DND-41 (cell line): Measurements from ENCODE around the gene BPIFA2.

Experiments used
- ATAC-seq: fragments of 200-7000 bp; cut with Tn5 transposase; 3 replicates; pipeline ENCODE4 v1.9.1; 2021; ENCODE audit warnings: low read depth; ENCODE audit not compliant: insufficient read depth
- DNase-seq: peaks from one replicate; pipeline ENCODE4 v3.0.0-alpha.2; 2020
- H2AFZ ChIP-seq: 2 replicates; pipeline ENCODE4 v1.6.0; 2012; ENCODE audit warnings: low read depth, low read length
- H3K27ac ChIP-seq: 2 replicates; pipeline ENCODE4 v1.5.1; 2012; ENCODE audit warnings: low read length, inconsistent platforms
- H3K27me3 ChIP-seq: fragments of 200-600 bp; sonication (generic); 2 replicates; pipeline ENCODE4 v1.6.0; 2012; ENCODE audit warnings: low read length, mild to moderate bottlenecking, inconsistent platforms; ENCODE audit not compliant: insufficient read depth, poor library complexity
- H3K36me3 ChIP-seq: 2 replicates; pipeline ENCODE4 v1.5.1; 2012; ENCODE audit warnings: low read length, inconsistent platforms; ENCODE audit not compliant: insufficient read depth
- H3K4me1 ChIP-seq: 2 replicates; pipeline ENCODE4 v1.5.1; 2012; ENCODE audit warnings: mild to moderate bottlenecking, low read length; ENCODE audit not compliant: insufficient read depth
- H3K4me2 ChIP-seq: 2 replicates; pipeline ENCODE4 v1.6.0; 2012; ENCODE audit warnings: mild to moderate bottlenecking, moderate library complexity, low read length, inconsistent platforms; ENCODE audit not compliant: insufficient read depth
- H3K4me3 ChIP-seq, 2 experiments: fragments of 200-600 bp in 1 of 2; shearing (Covaris generic) in 1 of 2; 2 replicates each; pipeline ENCODE4 v1.5.1; 2012 to 2016; ENCODE audit warnings: inconsistent platforms in 2 of 2, low read length in 2 of 2, mild to moderate bottlenecking in 2 of 2, low read depth in 1 of 2, moderate library complexity in 1 of 2
- H3K79me2 ChIP-seq: 2 replicates; pipeline ENCODE4 v1.6.0; 2012; ENCODE audit warnings: low read length, inconsistent platforms; ENCODE audit not compliant: insufficient read depth
- H3K9ac ChIP-seq: 2 replicates; pipeline ENCODE4 v1.6.0; 2012; ENCODE audit warnings: low read depth, mild to moderate bottlenecking, inconsistent platforms, low read length, moderate library complexity
- H3K9me3 ChIP-seq: 2 replicates; pipeline ENCODE4 v1.5.1; 2012; ENCODE audit warnings: low read length, moderate library complexity, mild to moderate bottlenecking, inconsistent platforms; ENCODE audit not compliant: insufficient read depth, severe bottlenecking
- H4K20me1 ChIP-seq: 2 replicates; pipeline ENCODE4 v1.6.0; 2012; ENCODE audit warnings: low read length; ENCODE audit not compliant: insufficient read depth
- CTCF ChIP-seq: IDR thresholded peaks from 2 replicates; pipeline ENCODE4 v1.5.1; 2012; ENCODE audit warnings: borderline replicate concordance, low read length, moderate library complexity, mild to moderate bottlenecking; ENCODE audit not compliant: poor library complexity, severe bottlenecking; ENCODE audit errors: extremely low read depth
- EZH2 ChIP-seq: IDR thresholded peaks from 3 replicates; pipeline ENCODE4 v1.6.1; 2012; ENCODE audit warnings: borderline replicate concordance, low read depth, mild to moderate bottlenecking, moderate library complexity, low read length, inconsistent platforms; ENCODE audit not compliant: severe bottlenecking

BPIFA2 gene

GRCh38 chr20:33127422-33128097, 40.4 kb upstream of the BPIFA2 start:
- no peak overlapping the region for H3K4me3 ChIP-seq
- H3K4me1 ChIP-seq: no peaks in the 10 kb centered on the region
- H3K79me2 ChIP-seq: no peaks in the 10 kb centered on the region
- H3K27ac ChIP-seq: no peak overlapping the region
- no peaks in the 10 kb centered on the region for H3K9me3 ChIP-seq
- no peak overlapping the region for H2AFZ ChIP-seq
- H3K9ac ChIP-seq: no peak overlapping the region
- no peak for DNase-seq
- H3K27me3 ChIP-seq: peaks cover 19% of the 10 kb centered on the region
- TF ChIP-seq CTCF (no peak), EZH2 (no peak)
- no peak for ATAC-seq
- no peak overlapping the region for H3K4me2 ChIP-seq
- no peaks in the 10 kb centered on the region for H4K20me1 ChIP-seq
- no peaks in the 10 kb centered on the region for H3K36me3 ChIP-seq

GRCh38 chr20:33130568-33131061, 37.3 kb upstream of the BPIFA2 start:
- Histone ChIP-seq H3K36me3 (no peaks in the 10 kb centered on the region), H3K4me3 (no peak overlapping the region), H3K9me3 (no peaks in the 10 kb centered on the region), H3K27me3 (peaks cover 19% of the 10 kb centered on the region), H4K20me1 (no peaks in the 10 kb centered on the region), H3K4me1 (no peaks in the 10 kb centered on the region), H2AFZ (no peak overlapping the region), H3K79me2 (no peaks in the 10 kb centered on the region), H3K27ac (no peak overlapping the region), H3K9ac (no peak overlapping the region), H3K4me2 (no peak overlapping the region)
- TF ChIP-seq EZH2 (no peak), CTCF (no peak)
- DNase-seq (no peak), ATAC-seq (no peak)

- Histone ChIP-seq H3K27ac (no peak overlapping the region), H3K4me3 (no peak overlapping the region), H4K20me1 (no peaks in the 10 kb centered on the region), H3K4me2 (no peak overlapping the region), H3K9ac (no peak overlapping the region), H3K9me3 (no peaks in the 10 kb centered on the region), H3K36me3 (no peaks in the 10 kb centered on the region), H3K79me2 (no peaks in the 10 kb centered on the region), H3K4me1 (no peaks in the 10 kb centered on the region), H2AFZ (no peak overlapping the region), H3K27me3 (peaks cover 14% of the 10 kb centered on the region)
- ATAC-seq (no peak), DNase-seq (no peak)
- no peak for TF ChIP-seq EZH2
- no peak for TF ChIP-seq CTCF
These were observed 35.9 kb upstream of the BPIFA2 start for GRCh38 chr20:33131949-33132473.
